Heart right ventricle (tissue), 16 donors: ENCODE measurements around the gene STK11IP. TPM values are rescaled to one million over a fixed set of nuclear protein-coding genes. Genes with fewer than 3 reads are reported as not detected.

Source experiments
- ATAC-seq, 8 donors: fragments of 200-7000 bp; cut with Tn5 transposase; one replicate each; pipeline ENCODE4 v1.9.1; 2020; ENCODE audit warnings: mild to moderate bottlenecking in 8 of 8, moderate library complexity in 8 of 8, moderate number of reproducible peaks in 1 of 8
- DNase-seq, 2 donors: peaks; one replicate each; pipeline ENCODE4 v3.0.0-alpha.2; 2020
- H3K27ac ChIP-seq, 10 donors: fragments of 200-600 bp; sonication (generic) in 2 of 10; one replicate each; pipeline versions ENCODE4 v1.5.0 to v1.8.0; 2020 to 2022; ENCODE audit warnings: mild to moderate bottlenecking in 3 of 10
- H3K27me3 ChIP-seq, 7 donors: fragments of 200-600 bp; one replicate each; pipeline ENCODE4 v1.8.0; 2021 to 2022; ENCODE audit warnings: mild to moderate bottlenecking in 2 of 7
- H3K36me3 ChIP-seq, 9 donors: fragments of 200-600 bp; sonication (generic) in 1 of 9; one replicate each; pipeline versions ENCODE4 v1.5.0 to v1.8.0; 2020 to 2022; ENCODE audit warnings: mild to moderate bottlenecking in 2 of 9
- H3K4me1 ChIP-seq, 9 donors: fragments of 200-600 bp; sonication (generic) in 1 of 9; one replicate each; pipeline versions ENCODE4 v1.5.0 to v1.8.0; 2020 to 2022; ENCODE audit warnings: mild to moderate bottlenecking in 4 of 9
- H3K4me3 ChIP-seq, 10 donors: fragments of 200-600 bp; sonication (generic) in 2 of 10; one replicate each; pipeline versions ENCODE4 v1.5.0 to v1.8.0; 2020 to 2022; ENCODE audit warnings: mild to moderate bottlenecking in 7 of 10, moderate library complexity in 2 of 10
- H3K9me3 ChIP-seq, 11 donors: fragments of 200-600 bp in 10 of 11; sonication (generic) in 2 of 11; one replicate each; pipeline versions ENCODE4 v1.5.0 to v1.8.0; 2013 to 2022; ENCODE audit warnings: mild to moderate bottlenecking in 2 of 11, control low read depth in 1 of 11, moderate library complexity in 1 of 11
- CTCF ChIP-seq, 9 donors: fragments of 200-600 bp; sonication (generic) in 2 of 9; IDR thresholded peaks; one replicate each; pipeline versions ENCODE4 v1.5.0 to v1.8.0; 2021 to 2022; ENCODE audit warnings: antibody characterized with exemption in 9 of 9, mild to moderate bottlenecking in 5 of 9, moderate library complexity in 1 of 9
- WGBS, 2 donors: extraction: QIAGEN DNeasy Blood & Tissue Kit; methylation state at CpG; one replicate each; pipeline ENCODE4 v1.1.7; 2013; ENCODE audit warnings: inconsistent platforms in 1 of 2; 5-methylcytosine and 5-hydroxymethylcytosine counted together
- intact Hi-C, 10 donors: fragments of 100-400 bp; cut with DNase I; formaldehyde crosslinking; loops; one replicate each; pipeline versions ENCODE4 v1.11.1 to v1.14.2; 2022
- polyA plus RNA-seq, 2 donors: library from polyadenylated mRNA; stranded (reverse); fragments of 200-250 nt; gene quantifications; one replicate each; pipeline ENCODE4 v1.2.3, GENCODE V29; 2013
- total RNA-seq, 10 donors: library from RNA; stranded (reverse); fragmentation: NEBNext Ultra II Directional in 3 of 10; extraction: Animal tissue kit (Norgen Biotek cat#: 25700) in 3 of 10; gene quantifications; one replicate each; pipeline versions ENCODE4 v1.2.1 to v1.2.4, GENCODE V29; 2021 to 2023
- donor health status: Arrhythmogenic right ventricular cardiomyopathy.
- donor health status: ischemic (EF 13 %, LVEDD 7.1; RV severe dilation, severe dysfunction).
- donor health status: healthy with polysubstance abuse.
- donor health status: DM: no; HTN: yes; CAD: no.
- donor health status: DM: no; HTN: no; CAD: no.
- donor health status: ischemic (EF 25% LVEDD 6.9; RV normal size, moderate dysfunction).
- donor health status: ischemic (EF 25% LVEDD 5.7; RV mildly dilated, moderate dysfunction).
- donor health status: healthy.
- donor health status: DM: yes; HTN: yes; CAD: no.
- donor health status: Ischemic cardiomyopathy.
- donor health status: ischemic (EF 35%, LVEDD 5.7; RV mildly dilated, moderate dysfunction).
- donor health status: nonischemic (EF 11% LVEDD 7.7; RV severe dilation, severe dysfunction).
- donor health status: DM: yes; HTN: yes; CAD: no.
- donor health status: PGD.
- donor health status: ischemic (EF 29% LVEDD 5.4; RV normal size, mild dysfunction).
- donor health status: nonischemic (EF 23%, LVEDD 6.1; RV moderate dilation, normal function).

STK11IP gene
- total and polyA plus RNA-seq, 12 donors, result 7.2 to 27.4 (median 13.4) TPM

DNA sequence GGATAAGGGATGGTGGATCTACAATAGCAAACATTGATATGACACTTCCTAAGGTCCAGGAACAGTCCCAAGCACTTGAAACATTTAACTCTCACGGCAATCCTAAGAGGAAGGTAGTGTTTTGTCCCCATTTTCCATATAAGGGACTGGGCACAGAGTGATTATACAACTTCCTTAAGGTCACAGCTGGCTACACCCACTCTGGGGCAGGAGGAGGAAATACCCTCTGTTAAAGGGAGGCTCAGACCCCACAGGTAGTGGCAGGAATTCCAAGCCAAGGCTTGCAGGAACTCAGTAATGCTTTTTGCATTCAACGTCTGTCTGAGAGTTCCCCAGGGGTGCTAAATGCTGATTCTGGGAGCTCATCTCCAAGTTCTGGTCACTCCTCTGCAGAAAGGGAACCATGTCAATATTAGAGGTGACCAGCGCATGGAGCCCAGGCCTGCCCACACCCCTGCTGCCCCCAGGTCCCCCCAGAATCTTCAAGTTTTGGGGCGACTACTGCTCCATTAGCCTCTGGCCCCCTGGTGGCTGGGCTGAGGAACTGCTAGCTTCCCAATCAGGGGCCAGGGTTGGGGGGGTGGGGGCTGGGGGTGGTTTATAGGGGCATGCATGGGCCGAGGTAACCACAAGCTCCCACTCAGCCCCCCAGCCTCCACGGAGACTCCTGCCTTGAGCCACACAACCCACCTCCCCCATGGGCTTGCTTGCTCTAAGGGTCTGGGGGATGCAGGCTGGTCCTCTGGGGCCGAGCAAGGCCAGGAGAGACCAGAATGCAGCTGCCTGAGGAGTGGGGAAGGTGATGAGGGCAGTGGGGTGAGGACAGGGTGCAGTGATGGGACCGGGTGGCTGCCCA is 37.4 kb upstream of the STK11IP start:
- no peak overlapping the region for H3K4me3 ChIP-seq
- no peak overlapping the region for H3K27ac ChIP-seq
- peaks cover 0 to 72% (median 6%) of the 10 kb centered on the region in 9 donors for H3K36me3 ChIP-seq
- TF ChIP-seq CTCF (IDR thresholded peaks at IDR 0.05), result peak; percentile 47 to 83 (median 74)
- no peaks in the 10 kb centered on the region for H3K27me3 ChIP-seq
- H3K4me1 ChIP-seq, result peaks cover 0 to 23% (median 3%) of the 10 kb centered on the region in 9 donors
- intact Hi-C loops, result loop anchor here in 1 of 10 donors (10.0 kb wide), 1 partner anchor 75 kb away; no protein-coding TSS in a partner anchor
- H3K9me3 ChIP-seq, result no peaks in the 10 kb centered on the region
- peak in 2 of 8 donors; percentile 5 to 23 for ATAC-seq
- WGBS, 2 donors, result 29 to 30% methylated on average over 8 of the region's 8 CpGs
- no peak for DNase-seq

GRCh38 chr2:219560893-219561178 is 36.8 kb upstream of the STK11IP start:
- H3K9me3 ChIP-seq, result no peaks in the 10 kb centered on the region
- no peak for DNase-seq
- no peak for ATAC-seq
- peaks cover 0 to 69% (median 6%) of the 10 kb centered on the region in 9 donors for H3K36me3 ChIP-seq
- WGBS, 2 donors, result 73 to 74% methylated on average over 3 of the region's 3 CpGs
- no peak for TF ChIP-seq CTCF (IDR thresholded peaks at IDR 0.05)
- H3K4me1 ChIP-seq, result peaks cover 0 to 23% (median 3%) of the 10 kb centered on the region in 9 donors
- intact Hi-C loops, result loop anchor here in 1 of 10 donors (10.0 kb wide), 1 partner anchor 74 kb away; no protein-coding TSS in a partner anchor
- H3K4me3 ChIP-seq, result no peak overlapping the region
- H3K27ac ChIP-seq, result peak overlapping the region in 2 of 10 donors; percentile 10 to 36
- no peaks in the 10 kb centered on the region for H3K27me3 ChIP-seq

GRCh38 chr2:219561179-219562048 is 36.2 kb upstream of the STK11IP start:
- no peaks in the 10 kb centered on the region for H3K9me3 ChIP-seq
- TF ChIP-seq CTCF (IDR thresholded peaks at IDR 0.05), result no peak
- no peaks in the 10 kb centered on the region for H3K27me3 ChIP-seq
- peak overlapping the region in 4 of 10 donors; percentile 2 to 58 (median 23) for H3K27ac ChIP-seq
- no peak for DNase-seq
- peaks cover 0 to 69% (median 11%) of the 10 kb centered on the region in 9 donors for H3K36me3 ChIP-seq
- no peak overlapping the region for H3K4me3 ChIP-seq
- peak in 6 of 8 donors; percentile 11 to 61 (median 38) for ATAC-seq
- WGBS, 2 donors, result 65 to 67% methylated on average over 24 of the region's 24 CpGs
- intact Hi-C loops, result loop anchor here in 1 of 10 donors (10.0 kb wide), 1 partner anchor 73 kb away; no protein-coding TSS in a partner anchor
- peaks cover 0 to 23% (median 3%) of the 10 kb centered on the region in 9 donors for H3K4me1 ChIP-seq
